Thyroid gland (tissue), 4 donors: ENCODE measurements around the gene INSL3. TPM values are rescaled to one million over a fixed set of nuclear protein-coding genes. Genes with fewer than 3 reads are reported as not detected.
A peak's percentile ranks its signal among the peaks of the same experiment; 100 is the strongest.

ENCODE experiments used
- DNase-seq, 2 donors: peaks; one replicate each; pipeline ENCODE4 v3.0.0-alpha.2; 2019
- H3K27ac ChIP-seq, 3 donors: fragments of 200-600 bp; sonication (generic); 1 replicate in 2 of 3; 2 replicates in 1 of 3; pipeline ENCODE4 v1.5.1; 2016 to 2019; ENCODE audit warnings: mild to moderate bottlenecking in 1 of 3, moderate library complexity in 1 of 3
- H3K27me3 ChIP-seq: fragments of 200-600 bp; sonication (generic); one replicate; pipeline ENCODE4 v1.5.1; 2019
- H3K36me3 ChIP-seq, 2 donors: fragments of 200-600 bp; sonication (generic); one replicate each; pipeline ENCODE4 v1.5.1; 2016 to 2019
- H3K4me1 ChIP-seq, 2 donors: fragments of 200-600 bp; sonication (generic); one replicate each; pipeline ENCODE4 v1.5.1; 2017 to 2019
- H3K4me3 ChIP-seq, 3 donors: fragments of 200-600 bp; sonication (generic); replicated peaks in 1 of 3; 1 replicate in 2 of 3; 2 replicates in 1 of 3; pipeline ENCODE4 v1.5.1; 2016; ENCODE audit warnings: mild to moderate bottlenecking in 1 of 3
- H3K9me3 ChIP-seq: fragments of 200-600 bp; sonication (generic); one replicate; pipeline ENCODE4 v1.5.1; 2017
- CTCF ChIP-seq, 6 experiments: fragments of 200-600 bp in 3 of 6; fragments of 450-650 bp in 3 of 6; sonication (generic) in 3 of 6; IDR thresholded peaks; one replicate each; pipeline ENCODE4 v1.5.1; 2016 to 2019; ENCODE audit warnings: antibody characterized with exemption in 6 of 6, mild to moderate bottlenecking in 2 of 6, inconsistent platforms in 1 of 6, moderate library complexity in 1 of 6
- POLR2A ChIP-seq, 2 donors: fragments of 450-650 bp; IDR thresholded peaks; one replicate each; pipeline ENCODE4 v1.6.1; 2017; ENCODE audit warnings: antibody characterized with exemption in 2 of 2, mild to moderate bottlenecking in 2 of 2, moderate library complexity in 1 of 2
- WGBS, 2 donors: methylation state at CpG; one replicate each; pipeline ENCODE4 v1.1.5; 2017; 5-methylcytosine and 5-hydroxymethylcytosine counted together
- intact Hi-C: fragments of 100-400 bp; cut with DNase I; formaldehyde crosslinking; loops from one replicate; pipeline ENCODE4 v1.15.1; 2023
- total RNA-seq, 4 donors: library from RNA; depleted of rRNA; stranded (reverse); fragments of >200 nt; gene quantifications; one replicate each; pipeline ENCODE4 v1.2.3, GENCODE V29; 2016

The INSL3 gene
- total RNA-seq, 4 donors from 2014 or later = 0.89 to 0.94 TPM; not detected in 2

- TF ChIP-seq CTCF (IDR thresholded peaks at IDR 0.05) = no peak
- TF ChIP-seq POLR2A (IDR thresholded peaks at IDR 0.05) = no peak
- WGBS, 2 donors = 50 to 53% methylated on average over 7 of the region's 7 CpGs
- H3K36me3 ChIP-seq = peaks cover 24 to 30% of the 10 kb centered on the region in 2 donors
- peak overlapping the region in 2 of 3 donors; percentile 80 to 92 for H3K4me3 ChIP-seq
- no peak for DNase-seq
- no peaks in the 10 kb centered on the region for H3K9me3 ChIP-seq
- intact Hi-C loops = loop anchor here (5.0 kb wide), 2 partner anchors 136 to 196 kb away; no protein-coding TSS in a partner anchor
- peak overlapping the region in 2 of 3 donors; percentile 84 to 94 for H3K27ac ChIP-seq
- no peaks in the 10 kb centered on the region for H3K27me3 ChIP-seq
- peaks cover 46 to 53% of the 10 kb centered on the region in 2 donors for H3K4me1 ChIP-seq
Measured at GRCh38 chr19:17860993-17861360, 39.7 kb upstream of the INSL3 start.

GRCh38 chr19:17860331-17860992, 39.1 kb upstream of the INSL3 start:
- no peaks in the 10 kb centered on the region for H3K27me3 ChIP-seq
- peaks cover 24 to 30% of the 10 kb centered on the region in 2 donors for H3K36me3 ChIP-seq
- peaks cover 46 to 48% of the 10 kb centered on the region in 2 donors for H3K4me1 ChIP-seq
- H3K4me3 ChIP-seq = peak overlapping the region; percentile 55 to 92 (median 80)
- intact Hi-C loops = loop anchor here (5.0 kb wide), 2 partner anchors 137 to 197 kb away; no protein-coding TSS in a partner anchor
- 0 to 3% methylated on average over 22 of the region's 22 CpGs for WGBS, 2 donors
- DNase-seq = no peak
- peak overlapping the region; percentile 72 to 94 (median 84) for H3K27ac ChIP-seq
- TF ChIP-seq CTCF (IDR thresholded peaks at IDR 0.05) = no peak
- TF ChIP-seq POLR2A (IDR thresholded peaks at IDR 0.05) = no peak
- no peaks in the 10 kb centered on the region for H3K9me3 ChIP-seq

GRCh38 chr19:17859533-17860330, 38.4 kb upstream of the INSL3 start, which contains the start of gene RPL18A:
Gene RPL18A (plus strand): TSS chr19:17859910. CDS start chr19:17859957, 47 bp downstream.
- TF ChIP-seq POLR2A (IDR thresholded peaks at IDR 0.05) = peak; percentile 80 to 97
- TF ChIP-seq CTCF (IDR thresholded peaks at IDR 0.05) = peak; percentile 21 to 97 (median 83)
- Histone ChIP-seq H3K36me3 (peaks cover 24 to 30% of the 10 kb centered on the region in 2 donors), H3K27ac (peak within 1 kb of the TSS; percentile 72 to 94 (median 84)), H3K4me1 (peaks cover 42 to 43% of the 10 kb centered on the region in 2 donors), H3K27me3 (no peaks in the 10 kb centered on the region), H3K9me3 (no peaks in the 10 kb centered on the region), H3K4me3 (peak within 1 kb of the TSS; percentile 55 to 92 (median 80))
- 0% methylated on average over 13 to 26 of the region's 80 CpGs for WGBS, 2 donors
- peak; percentile 99 for DNase-seq
- intact Hi-C loops = loop anchor here (2.0 to 5.0 kb wide), 4 partner anchors 73 to 198 kb away; partner anchors contain the start of gene CCDC124

GRCh38 chr19:17855280-17856152, 34.2 kb upstream of the INSL3 start:
- no peaks in the 10 kb centered on the region for H3K9me3 ChIP-seq
- no peak overlapping the region for H3K4me3 ChIP-seq
- DNase-seq = peak; percentile 80 to 85
- no peak overlapping the region for H3K27ac ChIP-seq
- no peaks in the 10 kb centered on the region for H3K27me3 ChIP-seq
- TF ChIP-seq POLR2A (IDR thresholded peaks at IDR 0.05) (no peak), CTCF (IDR thresholded peaks at IDR 0.05) (peak; percentile 80 to 96 (median 93))
- intact Hi-C loops = loop anchor here (5.0 kb wide), 1 partner anchor 148 kb away; no protein-coding TSS in a partner anchor
- no peaks in the 10 kb centered on the region for H3K36me3 ChIP-seq
- 14 to 16% methylated on average over 27 of the region's 29 CpGs for WGBS, 2 donors
- peaks cover 0 to 2% of the 10 kb centered on the region in 2 donors for H3K4me1 ChIP-seq
